ENCODE measurements around the gene NUMA1.

GRCh38 chr11:72036687-72037086, 43.7 kb downstream of the NUMA1 start:
- TF ChIP-seq REST (IDR thresholded peaks at IDR 0.05; ENCODE audit: borderline replicate concordance) (no peak), SMC3 (conservative IDR thresholded peaks at IDR 0.05; ENCODE audit: poor library complexity) (no peak), EP300 (conservative IDR thresholded peaks at IDR 0.05; ENCODE audit: poor library complexity, severe bottlenecking) (no peak)
